Measurements from ENCODE around the gene NR1D1. TPM values are rescaled to one million over a fixed set of nuclear protein-coding genes. Genes with fewer than 3 reads are reported as not detected.

Gene NR1D1
- total RNA-seq, 1 experiment from 2014 or later, result 8.8 TPM

DNA sequence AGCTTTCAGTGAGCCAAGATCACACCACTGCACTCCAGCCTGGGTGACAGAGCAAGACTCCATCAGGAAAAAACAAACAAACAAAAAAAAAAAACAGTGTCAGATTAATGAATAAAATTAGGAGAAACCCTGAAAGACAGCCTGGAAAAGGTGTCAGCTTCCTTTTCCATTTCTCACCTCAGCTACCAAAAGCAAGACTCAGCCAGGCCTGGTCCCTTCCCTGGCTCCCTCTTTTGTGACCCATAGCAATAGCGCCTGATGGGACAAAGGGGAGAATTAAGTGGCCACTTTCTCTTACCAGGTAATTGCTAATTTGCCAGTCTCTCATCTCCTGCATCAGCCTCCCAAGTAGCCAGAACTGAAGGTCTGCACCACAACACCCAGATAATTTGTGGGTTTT lies 41.5 kb downstream of the NR1D1 start:
- no peak overlapping the region for H3K4me3 ChIP-seq (ENCODE audit: low read depth in 2 of 2, low read length in 2 of 2)
- intact Hi-C loops (cut with micrococcal nuclease; ENCODE audit: unreplicated experiment), result no loop called here
- H3K9me3 ChIP-seq (ENCODE audit: control insufficient read depth, insufficient read depth, low read depth, low read length), result no peaks in the 10 kb centered on the region
- BruUV-seq (replicated peaks), result no TSS peak
- in situ Hi-C loops (cut with HindIII; ENCODE audit: low pct_unique_long_range_greater_than_20kb, low sequenced_read_pairs), result no loop called here
- ChIA-PET CTCF (interaction anchor here (0.7 to 1.2 kb wide), 3 partner anchors 27 to 39 kb away, joined by 3 to 8 read pairs (median 3); no protein-coding TSS in a partner anchor), POLR2A (no interaction called here)
- no peaks in the 10 kb centered on the region for H3K36me3 ChIP-seq (ENCODE audit: control insufficient read depth, insufficient read depth, low read length)
- no peak for ATAC-seq
- DNase-seq (ENCODE audit: low read depth, low spot score), result no peak
- H3K4me1 ChIP-seq (ENCODE audit: control insufficient read depth, insufficient read depth, low read length), result peaks cover 11% of the 10 kb centered on the region
- TF ChIP-seq TCF7L2 (IDR thresholded peaks at IDR 0.05; ENCODE audit: low read depth, low read length) (no peak), SIN3A (IDR thresholded peaks at IDR 0.05; ENCODE audit: borderline replicate concordance, insufficient read depth, low read depth, low read length) (no peak), POLR2AphosphoS5 (IDR thresholded peaks at IDR 0.05; ENCODE audit: low read depth, low read length) (no peak)
- TF ChIP-seq, protein P1, sequence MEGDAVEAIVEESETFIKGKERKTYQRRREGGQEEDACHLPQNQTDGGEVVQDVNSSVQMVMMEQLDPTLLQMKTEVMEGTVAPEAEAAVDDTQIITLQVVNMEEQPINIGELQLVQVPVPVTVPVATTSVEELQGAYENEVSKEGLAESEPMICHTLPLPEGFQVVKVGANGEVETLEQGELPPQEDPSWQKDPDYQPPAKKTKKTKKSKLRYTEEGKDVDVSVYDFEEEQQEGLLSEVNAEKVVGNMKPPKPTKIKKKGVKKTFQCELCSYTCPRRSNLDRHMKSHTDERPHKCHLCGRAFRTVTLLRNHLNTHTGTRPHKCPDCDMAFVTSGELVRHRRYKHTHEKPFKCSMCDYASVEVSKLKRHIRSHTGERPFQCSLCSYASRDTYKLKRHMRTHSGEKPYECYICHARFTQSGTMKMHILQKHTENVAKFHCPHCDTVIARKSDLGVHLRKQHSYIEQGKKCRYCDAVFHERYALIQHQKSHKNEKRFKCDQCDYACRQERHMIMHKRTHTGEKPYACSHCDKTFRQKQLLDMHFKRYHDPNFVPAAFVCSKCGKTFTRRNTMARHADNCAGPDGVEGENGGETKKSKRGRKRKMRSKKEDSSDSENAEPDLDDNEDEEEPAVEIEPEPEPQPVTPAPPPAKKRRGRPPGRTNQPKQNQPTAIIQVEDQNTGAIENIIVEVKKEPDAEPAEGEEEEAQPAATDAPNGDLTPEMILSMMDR (IDR thresholded peaks at IDR 0.05), result no peak
- TF ChIP-seq, protein P2, sequence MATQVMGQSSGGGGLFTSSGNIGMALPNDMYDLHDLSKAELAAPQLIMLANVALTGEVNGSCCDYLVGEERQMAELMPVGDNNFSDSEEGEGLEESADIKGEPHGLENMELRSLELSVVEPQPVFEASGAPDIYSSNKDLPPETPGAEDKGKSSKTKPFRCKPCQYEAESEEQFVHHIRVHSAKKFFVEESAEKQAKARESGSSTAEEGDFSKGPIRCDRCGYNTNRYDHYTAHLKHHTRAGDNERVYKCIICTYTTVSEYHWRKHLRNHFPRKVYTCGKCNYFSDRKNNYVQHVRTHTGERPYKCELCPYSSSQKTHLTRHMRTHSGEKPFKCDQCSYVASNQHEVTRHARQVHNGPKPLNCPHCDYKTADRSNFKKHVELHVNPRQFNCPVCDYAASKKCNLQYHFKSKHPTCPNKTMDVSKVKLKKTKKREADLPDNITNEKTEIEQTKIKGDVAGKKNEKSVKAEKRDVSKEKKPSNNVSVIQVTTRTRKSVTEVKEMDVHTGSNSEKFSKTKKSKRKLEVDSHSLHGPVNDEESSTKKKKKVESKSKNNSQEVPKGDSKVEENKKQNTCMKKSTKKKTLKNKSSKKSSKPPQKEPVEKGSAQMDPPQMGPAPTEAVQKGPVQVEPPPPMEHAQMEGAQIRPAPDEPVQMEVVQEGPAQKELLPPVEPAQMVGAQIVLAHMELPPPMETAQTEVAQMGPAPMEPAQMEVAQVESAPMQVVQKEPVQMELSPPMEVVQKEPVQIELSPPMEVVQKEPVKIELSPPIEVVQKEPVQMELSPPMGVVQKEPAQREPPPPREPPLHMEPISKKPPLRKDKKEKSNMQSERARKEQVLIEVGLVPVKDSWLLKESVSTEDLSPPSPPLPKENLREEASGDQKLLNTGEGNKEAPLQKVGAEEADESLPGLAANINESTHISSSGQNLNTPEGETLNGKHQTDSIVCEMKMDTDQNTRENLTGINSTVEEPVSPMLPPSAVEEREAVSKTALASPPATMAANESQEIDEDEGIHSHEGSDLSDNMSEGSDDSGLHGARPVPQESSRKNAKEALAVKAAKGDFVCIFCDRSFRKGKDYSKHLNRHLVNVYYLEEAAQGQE (IDR thresholded peaks at IDR 0.05; ENCODE audit: insufficient read depth in 1 of 2, low read depth in 2 of 2, low read length in 1 of 2), result no peak
- H3K27me3 ChIP-seq (ENCODE audit: control insufficient read depth, insufficient read depth, low read length), result no peaks in the 10 kb centered on the region
- H3K27ac ChIP-seq (ENCODE audit: low read length), result no peak overlapping the region

GRCh38 chr17:40058186-40058784 lies 42.1 kb downstream of the NR1D1 start:
- Histone ChIP-seq H3K4me1 (ENCODE audit: control insufficient read depth, insufficient read depth, low read length) (peaks cover 7% of the 10 kb centered on the region), H3K9me3 (ENCODE audit: control insufficient read depth, insufficient read depth, low read depth, low read length) (no peaks in the 10 kb centered on the region), H3K27me3 (ENCODE audit: control insufficient read depth, insufficient read depth, low read length) (no peaks in the 10 kb centered on the region), H3K36me3 (ENCODE audit: control insufficient read depth, insufficient read depth, low read length) (no peaks in the 10 kb centered on the region), H3K27ac (ENCODE audit: low read length) (no peak overlapping the region), H3K4me3 (ENCODE audit: low read depth in 2 of 2, low read length in 2 of 2) (no peak overlapping the region; a peak in 1 of 4 replicates)
- TF ChIP-seq TCF7L2 (IDR thresholded peaks at IDR 0.05; ENCODE audit: low read depth, low read length) (no peak), SIN3A (IDR thresholded peaks at IDR 0.05; ENCODE audit: borderline replicate concordance, insufficient read depth, low read depth, low read length) (no peak), POLR2AphosphoS5 (IDR thresholded peaks at IDR 0.05; ENCODE audit: low read depth, low read length) (no peak)
- TF ChIP-seq, protein P2 (IDR thresholded peaks at IDR 0.05; ENCODE audit: insufficient read depth in 1 of 2, low read depth in 2 of 2, low read length in 1 of 2), result no peak
- TF ChIP-seq, protein P1 (IDR thresholded peaks at IDR 0.05), result no peak
- ATAC-seq (no peak), DNase-seq (ENCODE audit: low read depth, low spot score) (no peak)
- intact Hi-C loops (cut with micrococcal nuclease; ENCODE audit: unreplicated experiment) (no loop called here), in situ Hi-C loops (cut with HindIII; ENCODE audit: low pct_unique_long_range_greater_than_20kb, low sequenced_read_pairs) (no loop called here)
- no TSS peak for BruUV-seq (replicated peaks)
- POLR2A ChIA-PET, result no interaction called here
- CTCF ChIA-PET, result interaction anchor here (0.6 to 1.2 kb wide), 4 partner anchors 25 to 89 kb away, joined by 3 to 4 read pairs (median 3); no protein-coding TSS in a partner anchor
